Astrocyte of the cerebellum (primary cell): ENCODE measurements around the gene FGD5.

Experiments
- DNase-seq: peaks from one replicate; pipeline ENCODE4 v3.0.0-alpha.2; 2011; ENCODE audit warnings: low read depth
- H3K4me3 ChIP-seq: 2 replicates; pipeline ENCODE4 v1.5.1; 2011; ENCODE audit warnings: mild to moderate bottlenecking, low read depth, low read length, moderate library complexity
- CTCF ChIP-seq: IDR thresholded peaks from 2 replicates; pipeline ENCODE4 v1.5.1; 2012; ENCODE audit warnings: low read length, low read depth, moderate library complexity, mild to moderate bottlenecking; ENCODE audit errors: missing control alignments
- in situ Hi-C: cut with HindIII; loops from 2 replicates; pipeline ENCODE4 v1.10.0; 2017; ENCODE audit warnings: low sequenced_read_pairs

Gene FGD5

GRCh38 chr3:14927308-14927707 is 108.5 kb downstream of the FGD5 start:
- in situ Hi-C loops, result loop anchor here (25.0 kb wide), 1 partner anchor 285 kb away; the partner anchor contains the start of gene CAPN7
- H3K4me3 ChIP-seq, result no peak overlapping the region
- TF ChIP-seq CTCF, result no peak
- no peak for DNase-seq

GRCh38 chr3:14929310-14930074 is 110.7 kb downstream of the FGD5 start:
- in situ Hi-C loops, result loop anchor here (25.0 kb wide), 1 partner anchor 283 kb away; the partner anchor contains the start of gene CAPN7
- no peak for DNase-seq
- TF ChIP-seq CTCF, result no peak
- no peak overlapping the region for H3K4me3 ChIP-seq

- no peak for TF ChIP-seq CTCF
- no peak for DNase-seq
- in situ Hi-C loops, result loop anchor here (25.0 kb wide), 1 partner anchor 278 kb away; the partner anchor contains the start of gene CAPN7
- H3K4me3 ChIP-seq, result no peak overlapping the region
These were observed 115.2 kb downstream of the FGD5 start for GRCh38 chr3:14933820-14934425.

GRCh38 chr3:14935592-14936345 is 117.0 kb downstream of the FGD5 start:
- no peak for TF ChIP-seq CTCF
- no peak overlapping the region for H3K4me3 ChIP-seq
- in situ Hi-C loops, result loop anchor here (25.0 kb wide), 1 partner anchor 277 kb away; the partner anchor contains the start of gene CAPN7
- DNase-seq, result no peak

GRCh38 chr3:14938954-14939353 is 120.2 kb downstream of the FGD5 start:
- no peak overlapping the region for H3K4me3 ChIP-seq
- no peak for DNase-seq
- in situ Hi-C loops, result loop anchor here (25.0 kb wide), 1 partner anchor 273 kb away; the partner anchor contains the start of gene CAPN7
- TF ChIP-seq CTCF, result no peak

- in situ Hi-C loops, result loop anchor here (10.0 to 25.0 kb wide), 2 partner anchors 270 to 287 kb away; partner anchors contain the start of genes CAPN7 and CCDC174
- no peak for DNase-seq
- TF ChIP-seq CTCF, result no peak
- H3K4me3 ChIP-seq, result no peak overlapping the region
These were observed 123.1 kb downstream of the FGD5 start for GRCh38 chr3:14941871-14942270.
